CD4-positive, alpha-beta T cell (primary cell): ENCODE measurements around the gene MDP1. TPM values are rescaled to one million over a fixed set of nuclear protein-coding genes. Genes with fewer than 3 reads are reported as not detected.

Source experiments
- ATAC-seq: fragments of 200-7000 bp; cut with Tn5 transposase; one replicate; pipeline ENCODE4 v1.10.0; 2022; ENCODE audit warnings: mild to moderate bottlenecking; ENCODE audit not compliant: poor library complexity
- CTCF ChIA-PET: fragments of 350-600 bp; sonication (Branson Sonifier 250); formaldehyde crosslinking; loops from one replicate; lab custom pipeline; 2021; ENCODE audit warnings: antibody characterized with exemption, inconsistent platforms; lab: Charles Lee
- POLR2A ChIA-PET: fragments of 350-600 bp; sonication (Branson Sonifier 250); formaldehyde crosslinking; loops from one replicate; lab custom pipeline; 2021; ENCODE audit warnings: antibody characterized with exemption, inconsistent platforms; lab: Charles Lee
- DNase-seq, 14 experiments: peaks; one replicate each; pipeline ENCODE4 v3.0.0-alpha.2; 2013 to 2020; ENCODE audit warnings: mixed read lengths in 2 of 14
- H3K27ac ChIP-seq, 2 donors: one replicate each; pipeline versions ENCODE4 v1.5.1 to v1.7.0; 2013; ENCODE audit warnings: low read length in 2 of 2, low read depth in 1 of 2, mild to moderate bottlenecking in 1 of 2
- H3K27me3 ChIP-seq, 2 experiments: 1 replicate in 1 of 2; 2 replicates in 1 of 2; pipeline versions ENCODE4 v1.6.1 to v1.7.0; 2013; ENCODE audit warnings: low read length in 2 of 2, control low read depth in 1 of 2, mild to moderate bottlenecking in 1 of 2, moderate library complexity in 1 of 2; ENCODE audit not compliant: insufficient read depth in 2 of 2, control insufficient read depth in 1 of 2
- H3K36me3 ChIP-seq: one replicate; pipeline ENCODE4 v1.6.1; 2013; ENCODE audit warnings: low read length, control low read depth; ENCODE audit not compliant: insufficient read depth
- H3K4me1 ChIP-seq: one replicate; pipeline ENCODE4 v1.6.1; 2013; ENCODE audit warnings: low read length, control low read depth; ENCODE audit not compliant: insufficient read depth
- H3K4me3 ChIP-seq: one replicate; pipeline ENCODE4 v1.5.1; 2013; ENCODE audit warnings: mild to moderate bottlenecking, low read length, moderate library complexity
- H3K9me3 ChIP-seq, 2 experiments: 1 replicate in 1 of 2; 2 replicates in 1 of 2; pipeline versions ENCODE4 v1.6.1 to v1.7.0; 2013; ENCODE audit warnings: low read length in 2 of 2, mild to moderate bottlenecking in 2 of 2, control low read depth in 1 of 2, moderate library complexity in 1 of 2; ENCODE audit not compliant: control insufficient read depth in 1 of 2, insufficient read depth in 1 of 2
- H3K27ac Mint-ChIP-seq: one replicate; pipeline ENCODE4 v1.8.0; 2020; ENCODE audit warnings: mixed read lengths
- H3K27me3 Mint-ChIP-seq: one replicate; pipeline ENCODE4 v1.8.0; 2021; ENCODE audit warnings: mixed read lengths
- H3K36me3 Mint-ChIP-seq: one replicate; pipeline ENCODE4 v1.8.0; 2021; ENCODE audit warnings: low read depth, mixed read lengths
- H3K4me1 Mint-ChIP-seq: one replicate; pipeline ENCODE4 v1.8.0; 2021; ENCODE audit warnings: low read depth, mixed read lengths
- H3K4me3 Mint-ChIP-seq: one replicate; pipeline ENCODE4 v1.8.0; 2020; ENCODE audit warnings: mild to moderate bottlenecking, mixed read lengths
- H3K9me3 Mint-ChIP-seq: one replicate; pipeline ENCODE4 v1.8.0; 2020; ENCODE audit warnings: mixed read lengths
- intact Hi-C, 2 experiments: fragments of 100-400 bp; cut with DNase I in 1 of 2; cut with micrococcal nuclease in 1 of 2; formaldehyde crosslinking; loops; one replicate each; pipeline versions ENCODE4 v1.15.1 to v1.9.0; 2023 to 2025; cut with DNase I, micrococcal nuclease
- total RNA-seq, 174 experiments: library from RNA in 2 of 174; stranded (reverse) in 2 of 174; gene quantifications; one replicate each; pipeline ENCODE4 v1.2.3 and lab custom pipeline; 2021 to 2026
- TF ChIP-seq, protein P1 (sequence below): fragments of 200-600 bp; IDR thresholded peaks from one replicate; pipeline ENCODE4 v1.8.0; 2022; ENCODE audit warnings: antibody characterized with exemption, mild to moderate bottlenecking

The MDP1 gene
- total RNA-seq, 2 experiments from 2014 or later = 3.2 to 3.7 TPM

DNA sequence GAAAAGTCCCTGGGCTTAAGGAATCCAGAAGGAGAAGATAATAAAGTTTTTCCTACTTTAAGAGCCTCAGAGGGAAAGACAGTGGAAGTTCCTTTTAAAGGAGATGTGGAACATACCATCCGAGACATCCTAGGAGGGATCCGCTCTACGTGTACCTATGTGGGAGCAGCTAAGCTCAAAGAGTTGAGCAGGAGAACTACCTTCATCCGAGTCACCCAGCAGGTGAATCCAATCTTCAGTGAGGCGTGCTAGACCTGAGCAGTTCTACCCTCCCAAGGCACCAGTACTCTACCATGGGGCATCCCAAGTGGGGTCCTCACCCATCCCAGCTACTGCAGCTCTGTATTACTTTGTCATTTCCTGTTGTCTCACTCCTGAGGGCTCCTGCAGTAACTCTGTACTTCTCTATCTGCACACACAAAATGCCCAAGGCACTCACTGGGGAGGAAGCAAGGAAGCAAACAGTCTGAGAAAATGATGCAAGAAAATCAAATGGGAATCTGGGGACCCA lies 22.7 kb upstream of the MDP1 start:
- Histone ChIP-seq H3K27ac (no peak overlapping the region), H3K27me3 (no peaks in the 10 kb centered on the region), H3K4me1 (peaks cover 57% of the 10 kb centered on the region), H3K9me3 (no peaks in the 10 kb centered on the region), H3K36me3 (peaks cover 74% of the 10 kb centered on the region), H3K4me3 (no peak overlapping the region)
- ChIA-PET POLR2A (interaction anchor here (0.5 to 2.6 kb wide), 4 partner anchors 8 to 43 kb away, joined by 3 to 11 read pairs (median 7); partner anchors contain the start of genes MDP1 and TM9SF1), CTCF (interaction anchor here (1.8 to 3.3 kb wide), 2 partner anchors 23 to 59 kb away, joined by 6 to 14 read pairs; partner anchors contain the start of gene MDP1)
- no peak for ATAC-seq
- intact Hi-C loops = no loop called here
- H3K4me3 Mint-ChIP-seq = peak overlapping the region; percentile 99
- peak overlapping the region; percentile 100 for H3K27ac Mint-ChIP-seq
- peaks cover 86% of the 10 kb centered on the region for H3K36me3 Mint-ChIP-seq
- no peak for DNase-seq
- H3K9me3 Mint-ChIP-seq = no peaks in the 10 kb centered on the region
- no peaks in the 10 kb centered on the region for H3K27me3 Mint-ChIP-seq
- TF ChIP-seq, protein P1, sequence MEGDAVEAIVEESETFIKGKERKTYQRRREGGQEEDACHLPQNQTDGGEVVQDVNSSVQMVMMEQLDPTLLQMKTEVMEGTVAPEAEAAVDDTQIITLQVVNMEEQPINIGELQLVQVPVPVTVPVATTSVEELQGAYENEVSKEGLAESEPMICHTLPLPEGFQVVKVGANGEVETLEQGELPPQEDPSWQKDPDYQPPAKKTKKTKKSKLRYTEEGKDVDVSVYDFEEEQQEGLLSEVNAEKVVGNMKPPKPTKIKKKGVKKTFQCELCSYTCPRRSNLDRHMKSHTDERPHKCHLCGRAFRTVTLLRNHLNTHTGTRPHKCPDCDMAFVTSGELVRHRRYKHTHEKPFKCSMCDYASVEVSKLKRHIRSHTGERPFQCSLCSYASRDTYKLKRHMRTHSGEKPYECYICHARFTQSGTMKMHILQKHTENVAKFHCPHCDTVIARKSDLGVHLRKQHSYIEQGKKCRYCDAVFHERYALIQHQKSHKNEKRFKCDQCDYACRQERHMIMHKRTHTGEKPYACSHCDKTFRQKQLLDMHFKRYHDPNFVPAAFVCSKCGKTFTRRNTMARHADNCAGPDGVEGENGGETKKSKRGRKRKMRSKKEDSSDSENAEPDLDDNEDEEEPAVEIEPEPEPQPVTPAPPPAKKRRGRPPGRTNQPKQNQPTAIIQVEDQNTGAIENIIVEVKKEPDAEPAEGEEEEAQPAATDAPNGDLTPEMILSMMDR = no peak
- H3K4me1 Mint-ChIP-seq = peaks cover 82% of the 10 kb centered on the region

DNA sequence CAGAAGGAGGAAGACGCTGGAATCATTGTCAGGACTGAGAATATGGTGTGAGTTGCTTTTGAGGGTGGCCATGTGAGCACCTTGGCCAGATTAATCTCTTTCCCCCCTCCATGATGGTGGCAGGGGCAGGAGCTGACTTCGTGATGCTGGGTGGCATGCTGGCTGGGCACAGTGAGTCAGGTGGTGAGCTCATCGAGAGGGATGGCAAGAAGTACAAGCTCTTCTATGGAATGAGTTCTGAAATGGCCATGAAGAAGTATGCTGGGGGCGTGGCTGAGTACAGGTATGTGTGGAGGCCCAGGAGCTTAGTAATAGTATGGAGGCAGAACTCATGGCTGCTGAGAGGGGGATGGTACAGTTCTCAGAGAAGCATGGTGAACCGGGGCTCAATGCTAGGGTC lies 22.3 kb upstream of the MDP1 start:
- Mint-ChIP-seq H3K36me3 (peaks cover 90% of the 10 kb centered on the region), H3K4me1 (peaks cover 84% of the 10 kb centered on the region), H3K27ac (peak overlapping the region; percentile 31), H3K27me3 (no peaks in the 10 kb centered on the region), H3K4me3 (peak overlapping the region; percentile 15), H3K9me3 (no peaks in the 10 kb centered on the region)
- TF ChIP-seq, protein P1 = no peak
- Histone ChIP-seq H3K9me3 (no peaks in the 10 kb centered on the region), H3K4me1 (peaks cover 57% of the 10 kb centered on the region), H3K27ac (no peak overlapping the region), H3K36me3 (peaks cover 74% of the 10 kb centered on the region), H3K4me3 (no peak overlapping the region), H3K27me3 (no peaks in the 10 kb centered on the region)
- intact Hi-C loops = no loop called here
- ChIA-PET CTCF (interaction anchor here (3.3 kb wide), 1 partner anchor 22 kb away, joined by 14 read pairs; the partner anchor contains the start of gene MDP1), POLR2A (interaction anchor here (0.5 to 2.6 kb wide), 7 partner anchors 9 to 97 kb away, joined by 3 to 11 read pairs (median 3); partner anchors contain the start of genes EMC9, MDP1 and TM9SF1)
- no peak for ATAC-seq
- DNase-seq = no peak

DNA sequence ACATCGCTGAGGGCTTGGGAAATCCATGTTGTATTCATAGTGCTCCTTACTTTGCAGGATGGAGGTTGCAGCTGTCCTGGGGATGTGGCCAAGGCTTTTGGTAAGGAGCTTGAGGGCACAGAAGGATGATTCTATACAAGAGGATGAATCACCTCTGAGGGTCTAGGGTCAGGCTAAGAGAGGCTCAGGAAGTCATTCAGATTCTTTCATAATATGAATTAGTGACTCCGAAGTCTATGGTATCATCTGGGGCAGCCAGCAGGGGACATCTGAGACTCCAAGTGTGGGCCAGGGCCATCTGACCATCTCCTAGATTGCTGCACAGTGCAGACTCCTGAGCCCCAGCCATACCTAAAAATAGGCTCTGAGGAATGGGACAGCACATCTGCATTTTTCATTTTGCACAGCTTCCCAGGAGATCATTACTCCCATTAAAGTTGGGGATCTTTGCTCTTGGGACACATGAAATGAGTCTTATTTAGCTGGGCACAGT lies 21.6 kb upstream of the MDP1 start:
- Histone ChIP-seq H3K36me3 (peaks cover 74% of the 10 kb centered on the region), H3K27me3 (no peaks in the 10 kb centered on the region), H3K4me1 (peaks cover 56% of the 10 kb centered on the region), H3K27ac (no peak overlapping the region), H3K9me3 (no peaks in the 10 kb centered on the region), H3K4me3 (no peak overlapping the region)
- DNase-seq (no peak), ATAC-seq (no peak)
- Mint-ChIP-seq H3K36me3 (peaks cover 91% of the 10 kb centered on the region), H3K4me1 (peaks cover 87% of the 10 kb centered on the region), H3K4me3 (peak overlapping the region; percentile 32), H3K27ac (peak overlapping the region; percentile 31), H3K27me3 (no peaks in the 10 kb centered on the region), H3K9me3 (no peaks in the 10 kb centered on the region)
- intact Hi-C loops = no loop called here
- ChIA-PET CTCF (interaction anchor here (3.3 kb wide), 1 partner anchor 22 kb away, joined by 14 read pairs; the partner anchor contains the start of gene MDP1), POLR2A (interaction anchor here (0.8 to 2.6 kb wide), 6 partner anchors 10 to 96 kb away, joined by 3 to 11 read pairs (median 4); partner anchors contain the start of genes EMC9, MDP1 and TM9SF1)
- TF ChIP-seq, protein P1 = no peak
